Epithelial cell of esophagus (primary cell): ENCODE results near the gene HS6ST3.

ENCODE experiments used
- DNase-seq: peaks from one replicate; pipeline ENCODE4 v3.0.0; 2010; ENCODE audit warnings: low read depth
- H3K4me3 ChIP-seq: 2 replicates; pipeline ENCODE4 v1.5.1; 2011; ENCODE audit warnings: mild to moderate bottlenecking, low read length, control low read depth
- TF ChIP-seq, protein P1 (sequence below): IDR thresholded peaks from 2 replicates; pipeline ENCODE4 v1.5.1; 2011; ENCODE audit warnings: low read depth, mild to moderate bottlenecking, low read length, control low read depth, inconsistent platforms; ENCODE audit not compliant: insufficient read depth; ENCODE audit errors: missing control alignments

Gene HS6ST3

DNA sequence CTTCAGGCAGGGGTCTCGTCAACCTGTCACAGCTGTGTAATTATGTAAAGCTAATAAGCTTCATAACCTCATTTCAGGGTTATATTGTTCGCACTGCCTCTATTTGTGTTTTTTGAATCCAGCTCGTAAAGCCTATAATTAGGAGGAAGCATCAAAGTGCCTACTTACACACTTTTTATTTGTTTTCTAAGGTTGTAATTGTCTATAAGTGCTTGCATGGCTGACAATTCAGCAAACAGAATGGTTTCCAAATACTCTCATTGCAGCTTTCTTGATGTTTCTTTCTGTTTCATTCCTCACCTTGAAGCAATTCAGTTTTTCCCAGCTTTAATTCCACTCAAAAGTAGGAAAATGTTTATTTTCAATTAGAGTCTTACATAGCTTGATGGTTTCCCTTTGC lies 336.3 kb downstream of the HS6ST3 start:
- TF ChIP-seq, protein P1, sequence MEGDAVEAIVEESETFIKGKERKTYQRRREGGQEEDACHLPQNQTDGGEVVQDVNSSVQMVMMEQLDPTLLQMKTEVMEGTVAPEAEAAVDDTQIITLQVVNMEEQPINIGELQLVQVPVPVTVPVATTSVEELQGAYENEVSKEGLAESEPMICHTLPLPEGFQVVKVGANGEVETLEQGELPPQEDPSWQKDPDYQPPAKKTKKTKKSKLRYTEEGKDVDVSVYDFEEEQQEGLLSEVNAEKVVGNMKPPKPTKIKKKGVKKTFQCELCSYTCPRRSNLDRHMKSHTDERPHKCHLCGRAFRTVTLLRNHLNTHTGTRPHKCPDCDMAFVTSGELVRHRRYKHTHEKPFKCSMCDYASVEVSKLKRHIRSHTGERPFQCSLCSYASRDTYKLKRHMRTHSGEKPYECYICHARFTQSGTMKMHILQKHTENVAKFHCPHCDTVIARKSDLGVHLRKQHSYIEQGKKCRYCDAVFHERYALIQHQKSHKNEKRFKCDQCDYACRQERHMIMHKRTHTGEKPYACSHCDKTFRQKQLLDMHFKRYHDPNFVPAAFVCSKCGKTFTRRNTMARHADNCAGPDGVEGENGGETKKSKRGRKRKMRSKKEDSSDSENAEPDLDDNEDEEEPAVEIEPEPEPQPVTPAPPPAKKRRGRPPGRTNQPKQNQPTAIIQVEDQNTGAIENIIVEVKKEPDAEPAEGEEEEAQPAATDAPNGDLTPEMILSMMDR, result no peak
- no peak overlapping the region for H3K4me3 ChIP-seq
- DNase-seq, result no peak

DNA sequence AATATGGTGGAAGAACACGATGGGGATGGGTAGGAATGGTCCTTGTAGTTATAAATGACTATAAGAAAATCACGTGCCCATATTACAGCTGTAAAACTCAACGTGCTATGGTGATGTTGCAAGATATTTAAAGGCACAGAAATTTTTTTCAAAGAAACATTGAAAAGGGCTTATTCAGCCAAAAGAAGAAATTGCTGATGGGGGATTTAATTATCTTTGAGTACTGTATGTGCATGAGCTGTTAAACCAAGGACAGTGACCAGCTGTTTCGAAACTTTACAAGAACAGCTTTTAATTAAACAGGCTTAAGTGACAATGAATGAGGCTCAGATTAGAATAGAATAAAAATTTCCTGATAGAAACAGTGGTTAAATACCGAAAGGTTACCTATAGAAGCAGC lies 339.0 kb downstream of the HS6ST3 start:
- no peak overlapping the region for H3K4me3 ChIP-seq
- DNase-seq, result no peak
- TF ChIP-seq, protein P1, result no peak

DNA sequence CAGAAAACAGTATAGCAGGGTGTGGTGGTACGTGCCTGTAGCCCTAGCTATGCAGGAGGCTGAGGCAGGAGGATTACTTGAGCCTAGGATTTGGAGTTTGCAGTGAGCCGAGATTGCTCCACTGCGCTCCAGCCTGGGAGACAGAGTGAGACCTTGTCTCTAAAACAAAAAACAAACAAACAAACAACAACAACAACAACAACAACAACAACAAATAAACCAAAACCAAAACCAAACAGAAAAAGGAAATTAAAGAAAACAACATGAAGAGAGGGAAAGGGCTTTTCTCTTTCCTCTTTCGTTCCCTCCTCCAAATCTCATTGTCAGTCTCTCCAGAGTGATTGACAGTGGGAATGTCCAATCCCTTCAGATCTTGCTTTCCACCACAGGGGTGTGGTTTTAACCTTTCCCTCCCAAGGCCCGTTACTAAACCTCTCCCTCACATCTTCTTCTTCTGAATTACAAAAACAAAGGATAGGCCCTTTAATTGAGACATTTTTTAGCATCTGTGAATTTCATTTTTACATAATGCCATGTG lies 341.2 kb downstream of the HS6ST3 start:
- DNase-seq, result no peak
- TF ChIP-seq, protein P1, result no peak
- no peak overlapping the region for H3K4me3 ChIP-seq

DNA sequence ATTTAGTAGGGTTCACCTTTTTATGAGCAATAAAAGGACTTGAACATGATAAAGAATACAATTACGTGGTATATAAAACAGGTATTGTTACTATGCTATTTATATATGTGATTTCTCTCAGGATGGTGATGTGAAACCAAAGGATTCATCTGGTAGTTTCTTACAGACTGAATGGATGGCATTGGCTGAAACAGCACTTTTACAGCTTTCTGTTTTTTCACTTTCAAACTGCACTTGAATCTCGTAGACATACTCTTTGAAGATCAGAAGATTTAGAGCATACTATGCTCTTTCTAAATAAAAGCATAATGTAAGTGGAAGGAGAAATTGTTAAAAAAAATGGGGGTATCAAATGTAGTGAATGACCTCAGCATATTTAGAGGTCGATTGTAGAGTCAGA lies 354.8 kb downstream of the HS6ST3 start:
- DNase-seq, result no peak
- TF ChIP-seq, protein P1, result no peak
- H3K4me3 ChIP-seq, result no peak overlapping the region

DNA sequence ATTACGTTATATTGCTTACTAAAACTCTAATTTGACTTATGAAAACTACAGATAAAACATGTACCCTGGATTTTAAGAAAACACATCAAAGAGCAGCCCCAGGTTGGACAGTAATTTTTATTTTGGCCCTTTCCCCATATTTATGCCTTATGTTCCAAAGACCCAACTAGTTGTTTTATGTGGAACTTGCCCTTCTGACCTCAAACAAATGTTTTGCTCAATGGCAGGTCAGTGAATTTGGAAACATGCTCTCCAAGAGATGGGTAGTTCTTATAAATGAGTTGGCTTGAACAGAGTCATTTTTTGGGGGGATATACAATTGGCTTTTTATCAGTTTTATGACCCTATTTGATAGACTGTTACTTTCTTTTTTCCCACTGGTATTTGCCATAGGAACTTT lies 360.0 kb downstream of the HS6ST3 start:
- TF ChIP-seq, protein P1, result no peak
- H3K4me3 ChIP-seq, result no peak overlapping the region
- DNase-seq, result no peak

DNA sequence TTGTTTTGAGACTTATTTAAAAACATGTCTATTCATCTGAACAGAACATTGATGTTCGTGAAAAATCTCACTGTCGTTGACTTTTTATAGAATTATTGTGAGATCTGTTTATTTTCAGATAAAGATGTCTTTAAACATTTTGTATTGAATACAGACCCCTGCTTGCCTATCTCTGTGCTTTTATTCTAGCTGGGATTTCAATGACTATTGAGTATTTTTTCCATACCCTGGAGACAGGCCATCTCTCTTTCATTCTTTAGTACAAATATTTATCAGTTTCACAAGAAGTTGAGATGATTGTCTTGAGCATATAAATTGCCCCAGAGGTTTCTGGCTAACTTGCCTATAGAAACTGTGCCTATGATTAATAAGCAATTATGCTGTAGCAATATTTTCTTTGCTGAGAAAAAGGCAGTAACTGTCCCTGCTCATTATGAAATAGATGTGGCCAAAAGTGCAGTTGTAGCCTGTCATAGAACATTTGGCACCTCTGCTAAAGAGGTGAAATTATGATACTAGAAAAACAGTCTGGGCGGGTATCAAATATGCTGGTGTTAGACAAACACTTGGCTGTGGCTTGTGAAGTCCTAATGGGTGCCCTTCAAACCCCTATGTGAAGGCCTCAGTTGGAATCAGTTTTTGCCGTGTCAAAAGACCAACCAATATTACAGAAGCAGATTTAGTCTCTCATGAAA lies 360.6 kb downstream of the HS6ST3 start:
- H3K4me3 ChIP-seq, result no peak overlapping the region
- TF ChIP-seq, protein P1, result no peak
- no peak for DNase-seq

DNA sequence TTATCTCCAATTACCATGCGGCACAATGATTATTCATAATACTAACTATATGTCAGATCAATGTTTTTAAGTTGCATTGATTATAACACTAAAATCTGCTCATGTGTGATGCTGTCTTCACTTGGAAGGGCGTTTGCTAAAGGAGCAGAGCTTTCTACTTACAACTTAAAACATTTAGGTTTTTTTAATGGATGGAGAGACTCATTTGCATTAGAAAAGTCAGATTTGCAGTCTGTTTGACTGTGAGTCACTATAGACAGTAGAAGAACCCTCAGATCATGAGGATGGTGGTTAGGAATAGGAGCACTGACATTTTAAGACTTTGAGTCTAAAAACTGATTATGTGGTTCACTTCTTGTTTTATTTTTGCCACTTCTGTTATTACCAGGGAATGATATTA lies 364.6 kb downstream of the HS6ST3 start:
- DNase-seq, result no peak
- no peak overlapping the region for H3K4me3 ChIP-seq
- TF ChIP-seq, protein P1, result no peak
